Activated CD4-positive, CD25-positive, alpha-beta regulatory T cell treated with anti-CD3 and anti-CD28 coated beads, Interleukin-2, amount 50 U/mL, for 24 hours (primary cell): Measurements from ENCODE around the gene UGT1A1.

Source experiments
- ATAC-seq, 2 donors: fragments of 150-1000 bp; cut with Tn5 transposase; one replicate each; pipeline ENCODE4 v1.10.0; 2021; ENCODE audit warnings: mild to moderate bottlenecking in 1 of 2, moderate library complexity in 1 of 2

The UGT1A1 gene

GRCh38 chr2:233799087-233799665, 39.1 kb downstream of the UGT1A1 start:
- ATAC-seq = no peak

- no peak for ATAC-seq
Observed at GRCh38 chr2:233799716-233800115, 39.6 kb downstream of the UGT1A1 start.

- ATAC-seq = no peak
Observed at GRCh38 chr2:233800208-233800607, 40.1 kb downstream of the UGT1A1 start.

GRCh38 chr2:233801357-233802131, 41.5 kb downstream of the UGT1A1 start:
- peak in 1 of 2 donors; percentile 49 for ATAC-seq

GRCh38 chr2:233802132-233802815, 42.2 kb downstream of the UGT1A1 start:
- ATAC-seq = no peak

- no peak for ATAC-seq
Observed at GRCh38 chr2:233803292-233803911, 43.3 kb downstream of the UGT1A1 start.

GRCh38 chr2:233803994-233804393, 43.9 kb downstream of the UGT1A1 start:
- ATAC-seq = no peak

- ATAC-seq = no peak
Observed at GRCh38 chr2:233807215-233807865, 47.3 kb downstream of the UGT1A1 start.

GRCh38 chr2:233807966-233808935, 48.2 kb downstream of the UGT1A1 start:
- no peak for ATAC-seq

- no peak for ATAC-seq
Observed at GRCh38 chr2:233810385-233810784, 50.3 kb downstream of the UGT1A1 start.

- no peak for ATAC-seq
Observed at GRCh38 chr2:233811087-233811486, 51.0 kb downstream of the UGT1A1 start.

GRCh38 chr2:233811732-233812131, 51.7 kb downstream of the UGT1A1 start:
- ATAC-seq = no peak

GRCh38 chr2:233813236-233814055, 53.4 kb downstream of the UGT1A1 start:
- ATAC-seq = no peak

GRCh38 chr2:233814056-233814835, 54.2 kb downstream of the UGT1A1 start:
- no peak for ATAC-seq

- no peak for ATAC-seq
Observed at GRCh38 chr2:233815861-233816260, 55.8 kb downstream of the UGT1A1 start.

GRCh38 chr2:233816334-233816733, 56.3 kb downstream of the UGT1A1 start:
- ATAC-seq = no peak

GRCh38 chr2:233816771-233817170, 56.7 kb downstream of the UGT1A1 start:
- no peak for ATAC-seq

- no peak for ATAC-seq
Observed at GRCh38 chr2:233817361-233817911, 57.4 kb downstream of the UGT1A1 start.

- ATAC-seq = no peak
Observed at GRCh38 chr2:233817995-233818638, 58.0 kb downstream of the UGT1A1 start.
